ENCODE measurements around the gene C14orf132. TPM values are rescaled to one million over a fixed set of nuclear protein-coding genes. Genes with fewer than 3 reads are reported as not detected.
A peak's percentile ranks its signal among the peaks of the same experiment; 100 is the strongest.

Gene C14orf132
- total and polyA plus RNA-seq, 2 of the 4 experiments (the other 2 are of a cell fraction) = 6.3 to 13.5 TPM

GRCh38 chr14:96037891-96038557 lies 1.1 kb upstream of the C14orf132 start:
- no peaks in the 10 kb centered on the region for H3K9me3 ChIP-seq (ENCODE audit: control insufficient read depth, insufficient read depth, low read length)

More at GRCh38 chr14:96037891-96038557, 1.1 kb upstream of the C14orf132 start:
- peaks cover 16% of the 10 kb centered on the region for H3K9me1 ChIP-seq (ENCODE audit: insufficient read depth, low read length)
- WGBS, 2 experiments (ENCODE audit: extremely low coverage in 2 of 2, insufficient read length in 1 of 2) = 50% methylated on average over 1 of the region's 7 CpGs; no CpG with 5 or more reads in 1 of the 2 experiments
- H2AFZ ChIP-seq (replicated peaks; ENCODE audit: low read length, poor library complexity) = peak overlapping the region; percentile 95
- H3K14ac ChIP-seq (replicated peaks; ENCODE audit: low read depth, low read length) = no peak overlapping the region
- peaks cover 9% of the 10 kb centered on the region for H3K36me3 ChIP-seq (ENCODE audit: control insufficient read depth, insufficient read depth, low read length)
- no peak overlapping the region for H3K27ac ChIP-seq (ENCODE audit: insufficient read depth, low read length)
- dilution Hi-C loops (cut with HindIII; ENCODE audit: low sequenced_read_pairs, unreplicated experiment) (no loop called here), in situ Hi-C loops (cut with MboI; ENCODE audit: low sequenced_read_pairs) (no loop called here), intact Hi-C loops (cut with micrococcal nuclease) (loop anchor here (1.0 to 2.0 kb wide), 2 partner anchors 61 to 237 kb away; no protein-coding TSS in a partner anchor)
- no peak overlapping the region for H3K4ac ChIP-seq (ENCODE audit: low read depth, low read length)
- no peak overlapping the region for H3K4me3 ChIP-seq (ENCODE audit: insufficient read depth, low read depth, low read length)
- H3K27me3 ChIP-seq (ENCODE audit: control insufficient read depth, insufficient read depth, low read length) = peaks cover 12% of the 10 kb centered on the region; the same call in 1 of the 2 replicates
- TF ChIP-seq FOS (IDR thresholded peaks at IDR 0.05; ENCODE audit: low read depth, low read length) = no peak
- no peak for TF ChIP-seq POLR2A (IDR thresholded peaks at IDR 0.05; ENCODE audit: low read depth, low read length)
- TF ChIP-seq CEBPB (IDR thresholded peaks at IDR 0.05; ENCODE audit: low read depth, low read length) = no peak
- no peak for TF ChIP-seq ELK1 (IDR thresholded peaks at IDR 0.05; ENCODE audit: borderline replicate concordance, low read depth, low read length)
- peaks cover 30% of the 10 kb centered on the region for H4K20me1 ChIP-seq (ENCODE audit: insufficient read depth, low read length)
- no peak overlapping the region for H3K9ac ChIP-seq (ENCODE audit: low read depth, low read length)
- no peak overlapping the region for H4K91ac ChIP-seq (ENCODE audit: insufficient read depth, low read depth, low read length)
- H2BK120ac ChIP-seq (ENCODE audit: low read depth, low read length) = no peak overlapping the region
- no peak overlapping the region for H2BK20ac ChIP-seq (ENCODE audit: low read depth, low read length)
- no peak overlapping the region for H2AK5ac ChIP-seq (ENCODE audit: low read depth, low read length)
- CTCF ChIA-PET = interaction anchor here (0.7 kb wide), 1 partner anchor 33 kb away, joined by 3 read pairs; no protein-coding TSS in a partner anchor
- H2AK9ac ChIP-seq (replicated peaks; ENCODE audit: low read depth, low read length, poor library complexity) = no peak overlapping the region
- no peak for ATAC-seq (ENCODE audit: low read depth)
- POLR2A ChIA-PET (ENCODE audit: unreplicated experiment) = no interaction called here
- no peak overlapping the region for H3K4me2 ChIP-seq (ENCODE audit: low read depth, low read length)
- H3K18ac ChIP-seq (ENCODE audit: low read depth, low read length) = no peak overlapping the region
- no TSS peak for BruUV-seq (replicated peaks)
- no peak overlapping the region for H2BK15ac ChIP-seq (ENCODE audit: low read depth, low read length)
- no peak overlapping the region for H4K8ac ChIP-seq (ENCODE audit: low read depth in 2 of 2, low read length in 2 of 2)
- peaks cover 15 to 32% of the 10 kb centered on the region in 2 experiments for H3K79me1 ChIP-seq (ENCODE audit: low read depth in 1 of 2, low read length in 2 of 2)
- peaks cover 12% of the 10 kb centered on the region; the same call in 1 of the 2 replicates for H3K4me1 ChIP-seq (ENCODE audit: control insufficient read depth, insufficient read depth, low read length)
- H2BK5ac ChIP-seq (ENCODE audit: low read depth, low read length, poor library complexity, severe bottlenecking) = no peak overlapping the region
- no peak overlapping the region for H3K23ac ChIP-seq (ENCODE audit: low read depth, low read length)
- no peak overlapping the region for H4K5ac ChIP-seq (ENCODE audit: low read depth, low read length)
- DNase-seq = no peak
- no peak overlapping the region for H3K56ac ChIP-seq (ENCODE audit: extremely low read depth, insufficient read depth, low read length)
